GM20431 (cell line): ENCODE measurements around the gene TAS2R3.

Experiments
- in situ Hi-C: fragments of 300-500 bp; cut with MseI, MboI; formaldehyde crosslinking; loops from one replicate; pipeline ENCODE4 v1.15.0; 2020; ENCODE audit warnings: low sequenced_read_pairs; ENCODE audit not compliant: unreplicated experiment

Gene TAS2R3

GRCh38 chr7:141776374-141776773, 12.5 kb downstream of the TAS2R3 start, which contains the start of gene TAS2R4:
TSS of gene TAS2R4 (plus strand) at chr7:141776674. CDS start at chr7:141778489, 1,815 bp downstream.
- in situ Hi-C loops, result no loop called here

GRCh38 chr7:141785706-141786552, 22.0 kb downstream of the TAS2R3 start:
- in situ Hi-C loops, result no loop called here

- in situ Hi-C loops, result no loop called here
These were observed 24.4 kb downstream of the TAS2R3 start for GRCh38 chr7:141788296-141788695.

DNA sequence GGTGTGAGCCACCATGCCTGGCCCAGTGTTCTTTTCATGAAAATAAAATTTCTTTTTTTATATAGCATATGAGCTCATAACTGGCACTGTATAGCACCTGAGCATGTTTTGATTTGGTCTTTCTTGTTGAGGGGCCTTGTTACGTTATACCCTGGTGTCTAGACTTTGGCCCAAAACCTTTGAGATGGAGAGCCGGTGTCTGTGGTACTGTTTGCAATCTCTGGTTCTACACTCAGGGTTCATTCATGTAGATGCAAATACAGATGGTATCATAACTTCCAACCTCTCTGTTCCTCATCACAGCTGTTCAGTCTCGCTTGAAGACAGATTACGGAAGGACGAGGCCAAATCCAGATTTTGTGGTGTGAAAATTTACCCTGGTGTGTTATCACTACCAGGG, 26.0 kb downstream of the TAS2R3 start, which contains the start of gene TAS2R5:
Gene TAS2R5, plus strand, starts transcription at position 301 of the 400 bp plus-strand sequence. CDS start 145 bp downstream, outside the sequence.
- in situ Hi-C loops, result no loop called here

GRCh38 chr7:141792526-141792925, 28.6 kb downstream of the TAS2R3 start:
- in situ Hi-C loops, result no loop called here
